Neural cell (in vitro differentiated cells): Measurements from ENCODE around the gene SCUBE1.

Experiments used
- POLR2AphosphoS5 ChIP-seq: IDR thresholded peaks from 2 replicates; pipeline ENCODE4 v1.6.1; 2012
- TF ChIP-seq, protein P1 (sequence below): fragments of 450-650 bp; IDR thresholded peaks from 2 replicates; pipeline ENCODE4 v1.5.1; 2014; ENCODE audit warnings: antibody characterized with exemption, mild to moderate bottlenecking, moderate library complexity; ENCODE audit not compliant: poor library complexity, severe bottlenecking
- TF ChIP-seq, protein P2 (sequence below): IDR thresholded peaks from 2 replicates; pipeline ENCODE4 v1.6.1; 2012; ENCODE audit warnings: borderline replicate concordance

DNA sequence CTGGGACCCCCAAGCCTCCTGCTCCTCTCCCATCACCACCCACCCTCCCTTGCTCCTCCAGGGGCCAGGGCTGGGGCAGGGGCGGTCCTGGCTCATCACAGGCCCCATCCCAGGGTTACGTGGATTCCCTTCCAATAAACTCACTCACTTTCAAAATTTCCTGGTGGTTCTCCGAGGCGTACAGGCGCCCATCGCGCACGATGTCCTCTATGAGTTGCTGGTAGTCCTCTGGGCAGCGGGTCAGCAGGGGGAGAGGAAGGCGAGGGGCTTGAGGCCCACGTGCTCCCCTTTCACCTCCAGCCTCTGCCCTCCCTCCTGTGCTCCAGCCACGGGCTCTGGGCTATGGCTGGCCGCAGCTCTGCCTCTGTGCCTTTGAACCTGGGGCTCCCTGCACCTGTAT, 135.8 kb downstream of the SCUBE1 start:
- TF ChIP-seq, protein P1, sequence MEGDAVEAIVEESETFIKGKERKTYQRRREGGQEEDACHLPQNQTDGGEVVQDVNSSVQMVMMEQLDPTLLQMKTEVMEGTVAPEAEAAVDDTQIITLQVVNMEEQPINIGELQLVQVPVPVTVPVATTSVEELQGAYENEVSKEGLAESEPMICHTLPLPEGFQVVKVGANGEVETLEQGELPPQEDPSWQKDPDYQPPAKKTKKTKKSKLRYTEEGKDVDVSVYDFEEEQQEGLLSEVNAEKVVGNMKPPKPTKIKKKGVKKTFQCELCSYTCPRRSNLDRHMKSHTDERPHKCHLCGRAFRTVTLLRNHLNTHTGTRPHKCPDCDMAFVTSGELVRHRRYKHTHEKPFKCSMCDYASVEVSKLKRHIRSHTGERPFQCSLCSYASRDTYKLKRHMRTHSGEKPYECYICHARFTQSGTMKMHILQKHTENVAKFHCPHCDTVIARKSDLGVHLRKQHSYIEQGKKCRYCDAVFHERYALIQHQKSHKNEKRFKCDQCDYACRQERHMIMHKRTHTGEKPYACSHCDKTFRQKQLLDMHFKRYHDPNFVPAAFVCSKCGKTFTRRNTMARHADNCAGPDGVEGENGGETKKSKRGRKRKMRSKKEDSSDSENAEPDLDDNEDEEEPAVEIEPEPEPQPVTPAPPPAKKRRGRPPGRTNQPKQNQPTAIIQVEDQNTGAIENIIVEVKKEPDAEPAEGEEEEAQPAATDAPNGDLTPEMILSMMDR = no peak
- TF ChIP-seq, protein P2, sequence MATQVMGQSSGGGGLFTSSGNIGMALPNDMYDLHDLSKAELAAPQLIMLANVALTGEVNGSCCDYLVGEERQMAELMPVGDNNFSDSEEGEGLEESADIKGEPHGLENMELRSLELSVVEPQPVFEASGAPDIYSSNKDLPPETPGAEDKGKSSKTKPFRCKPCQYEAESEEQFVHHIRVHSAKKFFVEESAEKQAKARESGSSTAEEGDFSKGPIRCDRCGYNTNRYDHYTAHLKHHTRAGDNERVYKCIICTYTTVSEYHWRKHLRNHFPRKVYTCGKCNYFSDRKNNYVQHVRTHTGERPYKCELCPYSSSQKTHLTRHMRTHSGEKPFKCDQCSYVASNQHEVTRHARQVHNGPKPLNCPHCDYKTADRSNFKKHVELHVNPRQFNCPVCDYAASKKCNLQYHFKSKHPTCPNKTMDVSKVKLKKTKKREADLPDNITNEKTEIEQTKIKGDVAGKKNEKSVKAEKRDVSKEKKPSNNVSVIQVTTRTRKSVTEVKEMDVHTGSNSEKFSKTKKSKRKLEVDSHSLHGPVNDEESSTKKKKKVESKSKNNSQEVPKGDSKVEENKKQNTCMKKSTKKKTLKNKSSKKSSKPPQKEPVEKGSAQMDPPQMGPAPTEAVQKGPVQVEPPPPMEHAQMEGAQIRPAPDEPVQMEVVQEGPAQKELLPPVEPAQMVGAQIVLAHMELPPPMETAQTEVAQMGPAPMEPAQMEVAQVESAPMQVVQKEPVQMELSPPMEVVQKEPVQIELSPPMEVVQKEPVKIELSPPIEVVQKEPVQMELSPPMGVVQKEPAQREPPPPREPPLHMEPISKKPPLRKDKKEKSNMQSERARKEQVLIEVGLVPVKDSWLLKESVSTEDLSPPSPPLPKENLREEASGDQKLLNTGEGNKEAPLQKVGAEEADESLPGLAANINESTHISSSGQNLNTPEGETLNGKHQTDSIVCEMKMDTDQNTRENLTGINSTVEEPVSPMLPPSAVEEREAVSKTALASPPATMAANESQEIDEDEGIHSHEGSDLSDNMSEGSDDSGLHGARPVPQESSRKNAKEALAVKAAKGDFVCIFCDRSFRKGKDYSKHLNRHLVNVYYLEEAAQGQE = no peak
- no peak for TF ChIP-seq POLR2AphosphoS5
